ENCODE results near the gene KREMEN1.
A peak's percentile ranks its signal among the peaks of the same experiment; 100 is the strongest.

The KREMEN1 gene

DNA sequence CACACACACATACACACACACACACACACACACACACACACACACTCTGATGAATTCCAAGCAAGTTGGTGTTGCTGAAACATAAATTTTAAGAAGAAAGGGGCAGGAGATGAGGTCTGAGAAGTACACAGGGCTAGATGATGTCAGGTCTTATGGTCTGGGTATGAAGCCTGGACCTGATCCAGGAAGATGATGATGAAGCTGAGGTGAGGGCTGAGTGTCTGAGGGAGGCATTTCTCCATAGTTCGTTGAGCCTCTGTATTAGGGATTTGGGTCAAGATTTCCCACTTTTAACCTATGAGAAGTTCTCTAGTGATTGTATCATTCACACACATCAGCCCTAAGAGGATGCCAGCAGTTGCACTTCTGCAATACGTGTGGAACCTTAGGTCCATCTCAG lies 32.6 kb downstream of the KREMEN1 start:
- DNase-seq (ENCODE audit: low read depth in 2 of 2) = peak in 1 of 2 donors; percentile 10
- TF ChIP-seq, protein P1, sequence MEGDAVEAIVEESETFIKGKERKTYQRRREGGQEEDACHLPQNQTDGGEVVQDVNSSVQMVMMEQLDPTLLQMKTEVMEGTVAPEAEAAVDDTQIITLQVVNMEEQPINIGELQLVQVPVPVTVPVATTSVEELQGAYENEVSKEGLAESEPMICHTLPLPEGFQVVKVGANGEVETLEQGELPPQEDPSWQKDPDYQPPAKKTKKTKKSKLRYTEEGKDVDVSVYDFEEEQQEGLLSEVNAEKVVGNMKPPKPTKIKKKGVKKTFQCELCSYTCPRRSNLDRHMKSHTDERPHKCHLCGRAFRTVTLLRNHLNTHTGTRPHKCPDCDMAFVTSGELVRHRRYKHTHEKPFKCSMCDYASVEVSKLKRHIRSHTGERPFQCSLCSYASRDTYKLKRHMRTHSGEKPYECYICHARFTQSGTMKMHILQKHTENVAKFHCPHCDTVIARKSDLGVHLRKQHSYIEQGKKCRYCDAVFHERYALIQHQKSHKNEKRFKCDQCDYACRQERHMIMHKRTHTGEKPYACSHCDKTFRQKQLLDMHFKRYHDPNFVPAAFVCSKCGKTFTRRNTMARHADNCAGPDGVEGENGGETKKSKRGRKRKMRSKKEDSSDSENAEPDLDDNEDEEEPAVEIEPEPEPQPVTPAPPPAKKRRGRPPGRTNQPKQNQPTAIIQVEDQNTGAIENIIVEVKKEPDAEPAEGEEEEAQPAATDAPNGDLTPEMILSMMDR (IDR thresholded peaks at IDR 0.05; ENCODE audit: low read depth, low read length) = no peak

DNA sequence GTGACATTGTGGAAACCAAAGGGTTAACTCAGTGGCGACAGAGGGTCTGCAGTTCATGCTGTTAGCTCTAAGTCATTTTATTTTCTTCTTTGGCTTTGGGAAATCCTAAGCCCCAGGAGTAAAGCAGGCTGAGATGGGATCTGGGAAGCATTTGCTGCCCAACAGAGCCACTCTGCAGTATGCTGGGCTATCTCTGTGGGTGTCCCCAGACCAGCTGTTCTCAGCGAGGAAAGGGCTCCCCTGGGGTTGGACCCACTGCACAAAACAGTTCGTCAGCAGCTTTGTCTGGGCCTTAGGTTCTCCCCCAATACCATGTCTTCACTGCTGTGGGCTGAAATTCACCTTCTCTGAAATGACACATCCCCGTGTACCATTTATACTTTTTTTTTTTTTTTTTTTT lies 34.0 kb downstream of the KREMEN1 start:
- no peak for DNase-seq (ENCODE audit: low read depth in 2 of 2)
- TF ChIP-seq, protein P1 (IDR thresholded peaks at IDR 0.05; ENCODE audit: low read depth, low read length) = no peak
- no peak overlapping the region for H3K4me3 ChIP-seq (replicated peaks in 1 of 2; ENCODE audit: low read depth in 2 of 2, low read length in 2 of 2)

More for the DNA sequence above, 32.6 kb downstream of the KREMEN1 start:
- no peak overlapping the region for H3K4me3 ChIP-seq (replicated peaks in 1 of 2; ENCODE audit: low read depth in 2 of 2, low read length in 2 of 2)

DNA sequence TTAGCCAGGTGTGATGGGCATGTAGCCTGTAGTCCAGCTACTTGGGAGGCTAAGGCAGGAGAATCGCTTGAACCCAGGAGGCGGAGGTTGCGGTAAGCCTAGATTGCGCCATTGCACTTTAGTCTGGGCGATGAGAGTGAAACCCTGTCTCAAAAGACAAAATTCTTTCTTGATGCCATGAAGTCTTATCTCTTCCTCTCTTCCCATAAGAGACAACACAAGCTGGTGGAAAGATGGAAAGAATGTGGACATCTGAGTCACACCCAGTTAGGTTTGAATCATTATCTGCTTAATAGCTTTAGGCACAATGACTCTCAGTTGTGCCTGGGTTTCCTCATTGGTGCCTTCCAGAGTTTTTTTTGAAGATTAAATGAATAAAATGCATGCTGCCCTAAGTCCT lies 35.3 kb downstream of the KREMEN1 start:
- TF ChIP-seq, protein P1 (IDR thresholded peaks at IDR 0.05; ENCODE audit: low read depth, low read length) = no peak
- H3K4me3 ChIP-seq (replicated peaks in 1 of 2; ENCODE audit: low read depth in 2 of 2, low read length in 2 of 2) = no peak overlapping the region
- peak; percentile 42 to 54 for DNase-seq (ENCODE audit: low read depth in 2 of 2)

DNA sequence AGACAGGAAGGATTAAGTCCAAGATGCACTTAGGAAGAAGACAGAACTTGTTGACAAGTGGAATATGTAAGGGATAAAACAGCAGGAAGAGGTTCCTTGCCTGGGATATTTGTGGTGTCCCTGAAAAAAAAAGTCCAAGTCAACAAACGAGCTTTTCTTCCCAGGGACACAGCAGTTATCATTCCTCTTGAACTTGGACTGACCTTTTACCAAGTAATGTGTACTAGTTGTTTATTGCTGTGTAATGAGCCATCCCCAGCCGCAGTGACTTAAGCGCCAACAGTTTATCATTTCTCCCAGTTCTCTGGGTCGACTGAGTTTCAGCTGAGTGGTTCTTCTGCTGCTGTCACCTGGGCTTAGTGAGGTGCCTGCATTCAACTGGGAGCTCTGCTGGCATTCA lies 37.0 kb downstream of the KREMEN1 start:
- H3K4me3 ChIP-seq (replicated peaks in 1 of 2; ENCODE audit: low read depth in 2 of 2, low read length in 2 of 2) = no peak overlapping the region
- peak in 1 of 2 donors; percentile 48 for DNase-seq (ENCODE audit: low read depth in 2 of 2)
- TF ChIP-seq, protein P1 (IDR thresholded peaks at IDR 0.05; ENCODE audit: low read depth, low read length) = no peak

DNA sequence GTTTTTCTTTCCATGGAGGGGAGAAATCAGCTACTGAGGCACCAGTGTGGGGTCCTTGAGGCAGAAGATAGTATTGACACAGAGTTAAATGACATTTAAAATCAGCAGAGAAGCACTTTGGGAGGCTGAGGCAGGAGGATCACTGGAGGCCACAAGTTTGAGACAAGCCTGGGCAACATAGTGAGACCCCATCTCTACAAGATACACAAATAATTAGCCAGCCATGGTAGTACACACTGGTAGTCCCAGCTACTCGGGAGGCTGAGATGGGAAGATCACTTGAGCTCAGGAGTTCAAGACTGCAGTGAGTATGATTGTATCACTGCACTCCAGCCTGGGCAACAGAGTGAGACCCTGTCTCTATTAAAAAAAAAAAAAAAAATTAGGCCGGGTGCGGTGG lies 38.1 kb downstream of the KREMEN1 start:
- TF ChIP-seq, protein P1 (IDR thresholded peaks at IDR 0.05; ENCODE audit: low read depth, low read length) = no peak
- DNase-seq (ENCODE audit: low read depth in 2 of 2) = no peak
- H3K4me3 ChIP-seq (replicated peaks in 1 of 2; ENCODE audit: low read depth in 2 of 2, low read length in 2 of 2) = no peak overlapping the region

DNA sequence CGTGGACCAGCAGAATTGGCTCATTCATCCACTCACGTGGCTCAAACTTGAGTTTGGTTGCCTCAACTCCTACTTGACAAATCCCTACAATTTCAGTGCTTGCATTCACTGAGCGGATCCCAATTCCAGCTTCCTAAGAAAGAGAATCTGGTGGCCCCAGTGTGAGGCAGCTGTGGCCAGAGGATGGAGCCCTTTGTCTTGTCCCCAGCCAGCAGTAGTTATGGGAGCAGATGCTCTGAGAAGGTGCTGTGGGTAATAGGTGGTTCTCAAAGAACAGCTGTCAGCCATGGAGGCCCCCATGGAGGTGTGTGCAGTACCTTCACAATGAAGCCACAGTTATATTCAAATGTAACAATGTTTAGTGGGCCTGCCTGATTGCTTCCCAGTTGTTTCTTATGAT lies 39.3 kb downstream of the KREMEN1 start:
- TF ChIP-seq, protein P1 (IDR thresholded peaks at IDR 0.05; ENCODE audit: low read depth, low read length) = no peak
- no peak for DNase-seq (ENCODE audit: low read depth in 2 of 2)
- H3K4me3 ChIP-seq (replicated peaks in 1 of 2; ENCODE audit: low read depth in 2 of 2, low read length in 2 of 2) = no peak overlapping the region

DNA sequence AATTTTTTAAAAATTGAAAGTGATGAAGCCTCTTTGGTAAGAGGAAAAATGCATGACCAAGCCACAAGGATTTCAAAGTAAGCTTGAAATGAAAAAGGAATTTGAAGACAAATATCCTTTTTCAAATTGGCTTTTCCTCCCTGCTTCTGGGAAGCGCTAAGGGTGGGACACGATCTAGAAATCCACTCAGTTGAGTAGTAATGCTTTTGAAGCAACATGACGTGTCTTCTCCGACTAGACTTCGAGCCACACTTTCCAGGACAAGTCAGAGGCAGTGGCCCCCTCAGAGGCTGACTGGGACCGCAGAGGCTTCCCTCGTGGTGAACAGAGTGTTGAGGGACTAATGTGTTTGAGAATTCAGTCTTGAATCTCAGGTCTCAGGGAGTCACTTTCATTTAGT lies 39.8 kb downstream of the KREMEN1 start:
- H3K4me3 ChIP-seq (replicated peaks in 1 of 2; ENCODE audit: low read depth in 2 of 2, low read length in 2 of 2) = no peak overlapping the region
- TF ChIP-seq, protein P1 (IDR thresholded peaks at IDR 0.05; ENCODE audit: low read depth, low read length) = no peak
- DNase-seq (ENCODE audit: low read depth in 2 of 2) = no peak
